ENCODE data around the gene STRN.

The STRN gene

GRCh38 chr2:36807223-36807886 lies 159.0 kb downstream of the STRN start:
- TF ChIP-seq CTCF (conservative IDR thresholded peaks at IDR 0.05) = no peak
- no peak overlapping the region for H3K27ac ChIP-seq

DNA sequence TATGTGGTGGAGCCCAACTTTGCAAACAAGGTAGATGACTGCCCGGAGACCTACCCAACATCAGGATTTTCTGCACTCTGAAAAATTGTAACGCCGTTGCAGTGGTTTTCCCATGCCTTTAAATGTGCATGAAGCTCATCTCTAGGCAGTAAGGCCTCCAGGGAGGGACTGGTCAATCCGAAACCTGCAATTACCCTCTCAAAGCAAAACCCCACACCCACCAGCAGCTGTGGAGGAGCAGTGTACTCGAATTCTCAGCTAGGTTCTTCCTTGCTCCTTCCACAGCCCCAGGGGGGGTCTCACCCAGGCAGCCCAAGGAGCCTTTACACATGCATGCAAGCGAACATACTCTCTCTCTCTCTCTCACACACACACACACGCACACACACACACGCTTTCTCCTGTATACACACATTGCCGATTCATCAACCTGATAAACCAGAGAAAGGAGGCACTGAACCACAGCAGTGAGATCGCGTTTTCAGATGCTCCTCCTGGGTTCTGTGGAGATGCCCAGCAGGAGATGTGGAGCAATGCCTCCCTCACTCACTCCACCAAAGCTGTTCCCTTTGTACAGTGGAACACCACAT lies 160.6 kb downstream of the STRN start:
- no peak overlapping the region for H3K27ac ChIP-seq
- no peak for TF ChIP-seq CTCF (conservative IDR thresholded peaks at IDR 0.05)

- no peak for TF ChIP-seq CTCF (conservative IDR thresholded peaks at IDR 0.05)
- no peak overlapping the region for H3K27ac ChIP-seq
Measured at GRCh38 chr2:36802952-36803351, 163.4 kb downstream of the STRN start.

- no peak overlapping the region for H3K27ac ChIP-seq
- TF ChIP-seq CTCF (conservative IDR thresholded peaks at IDR 0.05) = no peak
Measured at GRCh38 chr2:36801088-36801487, 165.2 kb downstream of the STRN start.

DNA sequence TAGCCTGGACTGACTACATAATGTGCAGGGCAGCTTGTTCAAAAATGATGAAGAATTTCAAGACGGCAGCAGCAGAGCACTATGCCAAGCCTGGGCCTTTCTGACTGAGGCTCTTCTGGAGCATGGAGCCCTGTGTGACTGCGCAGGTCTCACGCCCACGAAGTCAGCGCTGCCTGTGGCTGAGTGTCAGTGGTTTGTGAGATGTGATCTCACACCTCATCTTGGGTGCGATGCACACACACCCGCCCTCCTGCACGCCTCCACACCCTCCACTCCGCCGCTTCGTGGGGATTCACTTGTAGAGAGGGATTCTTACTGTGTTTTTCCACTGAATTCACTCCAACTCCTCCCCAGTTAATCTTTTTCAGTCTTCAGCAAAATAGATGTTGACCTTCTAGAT lies 166.0 kb downstream of the STRN start:
- no peak overlapping the region for H3K27ac ChIP-seq
- TF ChIP-seq CTCF (conservative IDR thresholded peaks at IDR 0.05) = no peak

DNA sequence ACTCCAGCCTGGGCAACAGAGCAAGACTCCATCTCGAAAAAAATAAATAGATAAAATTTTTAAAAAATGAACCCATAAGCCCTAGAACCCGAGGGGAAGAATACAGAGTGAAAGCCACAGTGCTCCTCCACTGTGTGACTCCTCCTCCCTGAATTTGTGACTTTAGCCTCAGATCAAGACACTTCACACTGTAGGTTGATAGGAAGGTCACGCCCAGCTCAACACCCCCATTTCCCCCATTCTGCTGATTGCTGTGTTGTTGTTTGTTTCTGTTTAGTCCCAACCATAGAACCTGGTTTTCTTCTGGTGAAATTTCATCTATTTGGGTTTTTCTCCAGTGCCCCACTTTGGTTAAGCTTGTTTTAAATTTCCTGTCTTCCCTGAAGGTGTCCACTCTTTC lies 167.6 kb downstream of the STRN start:
- no peak overlapping the region for H3K27ac ChIP-seq
- TF ChIP-seq CTCF (conservative IDR thresholded peaks at IDR 0.05) = no peak

- no peak for TF ChIP-seq CTCF (conservative IDR thresholded peaks at IDR 0.05)
Measured at GRCh38 chr2:36797324-36798070, 168.8 kb downstream of the STRN start.

More at GRCh38 chr2:36797324-36798070, 168.8 kb downstream of the STRN start:
- H3K27ac ChIP-seq = no peak overlapping the region
